ENCODE data around the gene BRPF1. TPM values are rescaled to one million over a fixed set of nuclear protein-coding genes. Genes with fewer than 3 reads are reported as not detected.

BRPF1 gene, protein sequence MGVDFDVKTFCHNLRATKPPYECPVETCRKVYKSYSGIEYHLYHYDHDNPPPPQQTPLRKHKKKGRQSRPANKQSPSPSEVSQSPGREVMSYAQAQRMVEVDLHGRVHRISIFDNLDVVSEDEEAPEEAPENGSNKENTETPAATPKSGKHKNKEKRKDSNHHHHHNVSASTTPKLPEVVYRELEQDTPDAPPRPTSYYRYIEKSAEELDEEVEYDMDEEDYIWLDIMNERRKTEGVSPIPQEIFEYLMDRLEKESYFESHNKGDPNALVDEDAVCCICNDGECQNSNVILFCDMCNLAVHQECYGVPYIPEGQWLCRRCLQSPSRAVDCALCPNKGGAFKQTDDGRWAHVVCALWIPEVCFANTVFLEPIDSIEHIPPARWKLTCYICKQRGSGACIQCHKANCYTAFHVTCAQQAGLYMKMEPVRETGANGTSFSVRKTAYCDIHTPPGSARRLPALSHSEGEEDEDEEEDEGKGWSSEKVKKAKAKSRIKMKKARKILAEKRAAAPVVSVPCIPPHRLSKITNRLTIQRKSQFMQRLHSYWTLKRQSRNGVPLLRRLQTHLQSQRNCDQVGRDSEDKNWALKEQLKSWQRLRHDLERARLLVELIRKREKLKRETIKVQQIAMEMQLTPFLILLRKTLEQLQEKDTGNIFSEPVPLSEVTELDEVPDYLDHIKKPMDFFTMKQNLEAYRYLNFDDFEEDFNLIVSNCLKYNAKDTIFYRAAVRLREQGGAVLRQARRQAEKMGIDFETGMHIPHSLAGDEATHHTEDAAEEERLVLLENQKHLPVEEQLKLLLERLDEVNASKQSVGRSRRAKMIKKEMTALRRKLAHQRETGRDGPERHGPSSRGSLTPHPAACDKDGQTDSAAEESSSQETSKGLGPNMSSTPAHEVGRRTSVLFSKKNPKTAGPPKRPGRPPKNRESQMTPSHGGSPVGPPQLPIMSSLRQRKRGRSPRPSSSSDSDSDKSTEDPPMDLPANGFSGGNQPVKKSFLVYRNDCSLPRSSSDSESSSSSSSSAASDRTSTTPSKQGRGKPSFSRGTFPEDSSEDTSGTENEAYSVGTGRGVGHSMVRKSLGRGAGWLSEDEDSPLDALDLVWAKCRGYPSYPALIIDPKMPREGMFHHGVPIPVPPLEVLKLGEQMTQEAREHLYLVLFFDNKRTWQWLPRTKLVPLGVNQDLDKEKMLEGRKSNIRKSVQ (N-terminal part only)
- 19.9 and 23.7 TPM in 2 replicates for total RNA-seq

DNA sequence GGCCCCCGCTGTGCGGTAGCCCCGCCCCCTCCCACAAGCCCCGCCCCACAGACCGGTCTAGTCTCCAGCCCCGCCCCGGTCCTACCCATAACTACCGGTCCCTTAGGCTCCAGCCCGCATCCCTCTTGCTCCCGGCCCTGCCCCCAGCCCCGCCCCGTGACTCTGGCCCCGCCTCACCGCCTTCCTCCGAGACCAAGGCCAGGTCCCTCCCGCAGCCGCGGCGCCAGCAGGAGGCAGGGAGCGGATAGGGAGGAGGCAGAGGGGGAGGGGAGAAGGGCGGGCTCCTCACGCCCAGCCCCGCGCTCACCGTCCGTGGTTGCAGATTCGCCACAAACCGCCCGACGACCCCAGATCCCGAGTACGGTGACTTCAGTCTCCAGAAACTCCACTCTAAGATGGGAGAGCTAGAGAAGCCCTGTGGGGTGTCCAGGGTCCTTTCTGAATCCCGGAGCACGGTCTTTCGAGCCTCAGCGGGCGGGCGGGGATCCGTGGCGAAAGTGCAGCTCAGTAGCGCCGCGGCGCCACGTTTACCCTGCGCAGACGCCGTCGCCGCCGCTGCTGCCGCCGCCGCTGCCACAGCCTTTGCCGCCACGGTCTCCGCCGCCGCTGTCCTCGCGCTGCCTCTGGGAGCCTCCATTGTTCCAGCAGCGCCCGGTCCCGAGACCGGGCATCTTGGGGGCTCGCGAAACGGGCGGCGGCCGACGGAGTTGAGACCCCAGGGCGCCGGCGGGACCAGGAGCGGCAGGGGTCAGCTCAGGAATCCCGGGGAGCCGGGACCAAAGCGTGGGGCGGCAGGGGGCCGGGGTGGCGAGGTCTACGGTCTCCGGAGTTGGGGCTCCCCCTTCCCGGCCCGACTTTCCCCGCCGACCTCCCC lies at the start of gene BRPF1:
TSS of gene BRPF1 (plus strand) at position 530 of the 874 bp plus-strand sequence. CDS start 2,406 bp downstream, outside the sequence.

DNA sequence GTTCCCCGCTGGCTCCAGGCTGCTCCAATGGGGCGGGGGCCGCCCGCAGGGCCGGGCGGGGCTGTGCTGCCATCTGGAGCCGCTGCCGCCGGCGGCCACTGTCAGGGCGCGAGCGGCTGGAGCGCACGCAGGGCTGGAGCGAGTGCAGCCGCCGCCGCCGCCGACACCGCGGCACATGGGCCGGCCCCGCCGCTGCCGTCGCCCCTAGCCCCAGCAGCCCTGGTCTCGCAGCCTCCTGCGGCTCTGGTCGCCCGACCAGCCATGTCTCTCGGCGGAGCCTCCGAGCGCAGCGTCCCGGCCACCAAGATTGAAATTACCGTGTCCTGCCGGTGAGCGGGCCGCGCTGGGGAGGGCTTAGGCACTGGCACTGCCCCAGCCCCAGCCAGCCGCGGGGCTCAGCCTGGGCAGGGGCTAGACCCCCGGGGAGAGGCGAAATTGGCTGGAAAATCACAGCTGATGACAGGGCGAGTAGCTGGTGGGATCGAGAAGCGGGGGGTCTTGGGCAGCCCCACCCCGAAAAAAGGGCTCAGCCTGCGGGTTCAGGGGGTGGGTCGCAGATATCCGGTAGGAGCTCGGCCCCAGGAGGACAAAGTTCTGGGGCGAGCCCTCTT lies 27.7 kb upstream of the BRPF1 start, which contains the start of gene CPNE9:
TSS of gene CPNE9 (plus strand) at position 98 of the 611 bp plus-strand sequence. CDS start at position 262, 164 bp downstream.

GRCh38 chr3:9749645-9750555 lies 18.4 kb downstream of the BRPF1 start, which contains the start of gene OGG1:
OGG1 (plus strand) TSS chr3:9749952; CDS start chr3:9750287, 335 bp downstream.

GRCh38 chr3:9769426-9770275 lies 38.1 kb downstream of the BRPF1 start, which contains the start of gene CAMK1:
CAMK1 (minus strand) TSS chr3:9769947; CDS start chr3:9767749, 2,198 bp downstream.

GRCh38 chr3:9792405-9793160 lies 61.0 kb downstream of the BRPF1 start, which contains the start of the genes ARPC4 and TADA3:
ARPC4 (plus strand) TSS chr3:9793082; CDS start chr3:9793122, 40 bp downstream.
TADA3 (minus strand) TSS chr3:9792473; CDS start chr3:9791466, 1,007 bp downstream.

Other genes starting within 250 kb of the BRPF1 start
- gene LHFPL4, start 177.9 kb upstream of the BRPF1 start, total RNA-seq, result not detected in 2 replicates
- 36.4 and 46.6 TPM in 2 replicates for gene MTMR14, start 82.2 kb upstream of the BRPF1 start, total RNA-seq
- gene CPNE9, start 27.9 kb upstream of the BRPF1 start, total RNA-seq, result not detected in 2 replicates
- gene OGG1, start 18.2 kb downstream of the BRPF1 start, total RNA-seq, result 16.0 and 18.1 TPM in 2 replicates
- 29.5 and 37.3 TPM in 2 replicates for gene CAMK1, start 38.2 kb downstream of the BRPF1 start, total RNA-seq
- 28.4 and 47.8 TPM in 2 replicates for gene TADA3, start 60.7 kb downstream of the BRPF1 start, total RNA-seq
- 266 and 345 TPM in 2 replicates for gene ARPC4, start 61.3 kb downstream of the BRPF1 start, total RNA-seq
- 4.2 and 15.2 TPM in 2 replicates for gene TTLL3, start 78.5 kb downstream of the BRPF1 start, total RNA-seq
- gene RPUSD3, start 112.3 kb downstream of the BRPF1 start, total RNA-seq, result 20.5 and 21.3 TPM in 2 replicates
- 0.09 TPM in 1 of 2 replicates, not detected in the other for gene CIDEC, start 148.5 kb downstream of the BRPF1 start, total RNA-seq
- gene JAGN1, start 158.9 kb downstream of the BRPF1 start, total RNA-seq, result 25.8 and 26.7 TPM in 2 replicates
- gene IL17RE, start 171.1 kb downstream of the BRPF1 start, total RNA-seq, result 0.18 and 0.19 TPM in 2 replicates
- gene IL17RC, start 185.4 kb downstream of the BRPF1 start, total RNA-seq, result 12.1 and 14.7 TPM in 2 replicates
- 19.1 and 49.9 TPM in 2 replicates for gene CRELD1, start 202.1 kb downstream of the BRPF1 start, total RNA-seq
- gene PRRT3, start 220.7 kb downstream of the BRPF1 start, total RNA-seq, result 0.72 and 0.94 TPM in 2 replicates

Measured in endothelial cell of coronary artery (primary cell).